Mammary epithelial cell (primary cell): ENCODE data around the gene OR14J1.

Experiments
- EZH2 ChIP-seq: IDR thresholded peaks from 2 replicates; pipeline ENCODE4 v1.6.1; 2012; ENCODE audit warnings: low read length, inconsistent platforms, borderline replicate concordance
- TF ChIP-seq, protein P1 (sequence below), 2 donors: IDR thresholded peaks in 1 of 2; conservative IDR thresholded peaks in 1 of 2; 2 replicates each; pipeline ENCODE4 v1.5.1; 2011 to 2012; ENCODE audit warnings: inconsistent platforms in 2 of 2, low read length in 2 of 2, mild to moderate bottlenecking in 2 of 2, control low read depth in 1 of 2, low read depth in 1 of 2; ENCODE audit not compliant: insufficient read depth in 1 of 2; ENCODE audit errors: extremely low read depth in 1 of 2

DNA sequence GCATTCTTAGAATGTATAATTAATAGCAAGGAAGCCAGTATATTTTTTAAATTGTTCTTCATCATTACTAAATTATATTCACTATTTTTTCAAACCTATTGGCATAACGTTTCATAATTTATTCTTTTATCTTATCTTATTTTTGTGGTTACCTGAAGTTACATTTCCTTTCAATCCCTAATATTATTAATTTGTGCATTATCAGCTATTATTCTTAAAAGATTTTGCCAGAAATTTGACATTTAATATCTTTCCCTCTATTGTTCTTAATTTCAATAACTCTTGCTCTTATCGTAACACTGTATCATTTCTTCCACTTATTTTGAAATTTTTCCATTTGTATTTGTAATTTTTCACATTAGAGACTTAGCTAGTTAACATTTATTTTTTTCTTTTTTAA, 18.4 kb downstream of the OR14J1 start:
- TF ChIP-seq, protein P1, sequence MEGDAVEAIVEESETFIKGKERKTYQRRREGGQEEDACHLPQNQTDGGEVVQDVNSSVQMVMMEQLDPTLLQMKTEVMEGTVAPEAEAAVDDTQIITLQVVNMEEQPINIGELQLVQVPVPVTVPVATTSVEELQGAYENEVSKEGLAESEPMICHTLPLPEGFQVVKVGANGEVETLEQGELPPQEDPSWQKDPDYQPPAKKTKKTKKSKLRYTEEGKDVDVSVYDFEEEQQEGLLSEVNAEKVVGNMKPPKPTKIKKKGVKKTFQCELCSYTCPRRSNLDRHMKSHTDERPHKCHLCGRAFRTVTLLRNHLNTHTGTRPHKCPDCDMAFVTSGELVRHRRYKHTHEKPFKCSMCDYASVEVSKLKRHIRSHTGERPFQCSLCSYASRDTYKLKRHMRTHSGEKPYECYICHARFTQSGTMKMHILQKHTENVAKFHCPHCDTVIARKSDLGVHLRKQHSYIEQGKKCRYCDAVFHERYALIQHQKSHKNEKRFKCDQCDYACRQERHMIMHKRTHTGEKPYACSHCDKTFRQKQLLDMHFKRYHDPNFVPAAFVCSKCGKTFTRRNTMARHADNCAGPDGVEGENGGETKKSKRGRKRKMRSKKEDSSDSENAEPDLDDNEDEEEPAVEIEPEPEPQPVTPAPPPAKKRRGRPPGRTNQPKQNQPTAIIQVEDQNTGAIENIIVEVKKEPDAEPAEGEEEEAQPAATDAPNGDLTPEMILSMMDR (conservative IDR thresholded peaks at IDR 0.05 in 1 of 2, IDR thresholded peaks at IDR 0.05 in 1 of 2; ENCODE audit: extremely low read depth in 1 of 2, insufficient read depth in 1 of 2, low read depth in 1 of 2, low read length in 2 of 2): no peak
- TF ChIP-seq EZH2: no peak
